ENCODE measurements around the gene HRH1. TPM values are rescaled to one million over a fixed set of nuclear protein-coding genes. Genes with fewer than 3 reads are reported as not detected.

The HRH1 gene
- total and polyA plus RNA-seq, 11 donors: 0.40 to 4.3 (median 1.3) TPM

- ATAC-seq: no peak
- intact Hi-C loops (cut with DNase I): loop anchor here in 1 of 10 donors (1.0 kb wide), 1 partner anchor 16 kb away; the partner anchor contains the start of gene ATG7
- Histone ChIP-seq H3K27me3 (no peaks in the 10 kb centered on the region), H3K9me3 (no peaks in the 10 kb centered on the region), H3K4me3 (peak overlapping the region in 1 of 12 donors; percentile 23), H3K4me1 (peaks cover 13 to 77% (median 37%) of the 10 kb centered on the region in 12 donors), H3K36me3 (peaks cover 0 to 21% (median 0%) of the 10 kb centered on the region in 9 donors), H3K27ac (peak overlapping the region in 11 of 12 donors; percentile 34 to 93 (median 66))
- DNase-seq: no peak
- no peak for TF ChIP-seq POLR2A (IDR thresholded peaks at IDR 0.05)
- TF ChIP-seq, protein P1, sequence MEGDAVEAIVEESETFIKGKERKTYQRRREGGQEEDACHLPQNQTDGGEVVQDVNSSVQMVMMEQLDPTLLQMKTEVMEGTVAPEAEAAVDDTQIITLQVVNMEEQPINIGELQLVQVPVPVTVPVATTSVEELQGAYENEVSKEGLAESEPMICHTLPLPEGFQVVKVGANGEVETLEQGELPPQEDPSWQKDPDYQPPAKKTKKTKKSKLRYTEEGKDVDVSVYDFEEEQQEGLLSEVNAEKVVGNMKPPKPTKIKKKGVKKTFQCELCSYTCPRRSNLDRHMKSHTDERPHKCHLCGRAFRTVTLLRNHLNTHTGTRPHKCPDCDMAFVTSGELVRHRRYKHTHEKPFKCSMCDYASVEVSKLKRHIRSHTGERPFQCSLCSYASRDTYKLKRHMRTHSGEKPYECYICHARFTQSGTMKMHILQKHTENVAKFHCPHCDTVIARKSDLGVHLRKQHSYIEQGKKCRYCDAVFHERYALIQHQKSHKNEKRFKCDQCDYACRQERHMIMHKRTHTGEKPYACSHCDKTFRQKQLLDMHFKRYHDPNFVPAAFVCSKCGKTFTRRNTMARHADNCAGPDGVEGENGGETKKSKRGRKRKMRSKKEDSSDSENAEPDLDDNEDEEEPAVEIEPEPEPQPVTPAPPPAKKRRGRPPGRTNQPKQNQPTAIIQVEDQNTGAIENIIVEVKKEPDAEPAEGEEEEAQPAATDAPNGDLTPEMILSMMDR (IDR thresholded peaks at IDR 0.05): no peak
- 67 to 75% (median 69%) methylated on average over 2 of the region's 2 CpGs for WGBS, 4 donors
These were observed 133.8 kb downstream of the HRH1 start for GRCh38 chr3:11288021-11288491.

GRCh38 chr3:11288786-11289637 is 134.7 kb downstream of the HRH1 start:
- Histone ChIP-seq H3K27me3 (no peaks in the 10 kb centered on the region), H3K4me3 (peak overlapping the region in 1 of 12 donors; percentile 23), H3K36me3 (peaks cover 0 to 21% (median 0%) of the 10 kb centered on the region in 9 donors), H3K27ac (peak overlapping the region; percentile 34 to 93 (median 65)), H3K4me1 (peaks cover 13 to 68% (median 32%) of the 10 kb centered on the region in 12 donors), H3K9me3 (no peaks in the 10 kb centered on the region)
- intact Hi-C loops (cut with DNase I): loop anchor here in 1 of 10 donors (1.0 kb wide), 1 partner anchor 17 kb away; the partner anchor contains the start of gene ATG7
- 26 to 42% (median 30%) methylated on average over 7 of the region's 7 CpGs for WGBS, 4 donors
- peak in 1 of 5 donors; percentile 25 for DNase-seq
- TF ChIP-seq, protein P1 (IDR thresholded peaks at IDR 0.05): no peak
- TF ChIP-seq POLR2A (IDR thresholded peaks at IDR 0.05): no peak
- ATAC-seq: peak; percentile 59 to 82 (median 80)

DNA sequence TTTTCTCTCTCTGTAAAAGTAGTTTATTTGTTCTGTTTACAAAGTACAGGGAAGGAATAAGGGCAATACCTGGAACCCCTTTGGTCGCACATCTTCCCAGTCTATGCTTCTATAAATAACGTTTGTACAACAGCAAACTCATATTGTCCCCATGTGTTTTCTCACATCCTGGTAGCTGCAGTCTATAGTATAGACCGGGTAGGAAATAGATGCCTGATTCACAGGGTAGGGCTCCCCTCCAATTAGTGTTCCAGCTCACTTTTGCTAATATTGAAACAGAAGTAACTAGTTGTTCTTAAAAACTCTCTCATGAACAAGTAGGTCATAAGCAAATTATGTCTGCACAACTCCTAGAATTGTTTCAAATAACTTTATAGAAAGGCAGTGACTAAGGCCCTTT is 135.6 kb downstream of the HRH1 start:
- H3K27ac ChIP-seq: peak overlapping the region in 8 of 12 donors; percentile 53 to 93 (median 68)
- peaks cover 13 to 68% (median 32%) of the 10 kb centered on the region in 12 donors for H3K4me1 ChIP-seq
- intact Hi-C loops (cut with DNase I): no loop called here
- 82 to 88% (median 86%) methylated on average over 3 of the region's 3 CpGs for WGBS, 4 donors
- H3K4me3 ChIP-seq: no peak overlapping the region
- peaks cover 0 to 22% (median 0%) of the 10 kb centered on the region in 9 donors for H3K36me3 ChIP-seq
- DNase-seq (no peak), ATAC-seq (no peak)
- no peaks in the 10 kb centered on the region for H3K9me3 ChIP-seq
- TF ChIP-seq, protein P1 (IDR thresholded peaks at IDR 0.05): no peak
- no peak for TF ChIP-seq POLR2A (IDR thresholded peaks at IDR 0.05)
- H3K27me3 ChIP-seq: no peaks in the 10 kb centered on the region

Measured in heart left ventricle (tissue), 16 donors.